Stimulated activated CD8-positive, alpha-beta memory T cell treated with anti-CD3 and anti-CD28 coated beads, Interleukin-4, amount 100 ng/mL, for 48 hours (primary cell): ENCODE results near the gene CLDND1.

Experiments used
- DNase-seq: peaks from one replicate; pipeline ENCODE4 v3.0.0-alpha.2; 2020

CLDND1 gene

GRCh38 chr3:98551236-98551635 lies 28.5 kb upstream of the CLDND1 start:
- no peak for DNase-seq

DNA sequence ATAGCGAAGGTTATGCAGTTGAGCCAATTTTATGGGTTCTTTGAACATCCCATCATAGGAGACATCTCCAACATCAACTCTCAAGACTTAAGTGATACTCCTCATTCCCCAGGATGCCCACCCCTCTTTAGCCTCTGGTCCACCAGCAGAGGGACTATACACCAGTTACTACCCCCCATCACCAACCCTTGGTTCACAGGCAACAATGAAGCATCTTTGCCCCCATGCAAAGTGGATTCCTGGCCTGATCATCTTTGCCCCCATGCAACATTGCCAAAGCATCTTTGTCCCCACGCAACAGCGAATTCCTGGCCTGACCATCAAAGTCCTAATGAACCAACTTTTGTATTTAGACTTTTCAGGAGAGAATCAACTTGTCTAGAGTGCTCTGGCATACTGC lies 28.1 kb upstream of the CLDND1 start:
- no peak for DNase-seq

DNA sequence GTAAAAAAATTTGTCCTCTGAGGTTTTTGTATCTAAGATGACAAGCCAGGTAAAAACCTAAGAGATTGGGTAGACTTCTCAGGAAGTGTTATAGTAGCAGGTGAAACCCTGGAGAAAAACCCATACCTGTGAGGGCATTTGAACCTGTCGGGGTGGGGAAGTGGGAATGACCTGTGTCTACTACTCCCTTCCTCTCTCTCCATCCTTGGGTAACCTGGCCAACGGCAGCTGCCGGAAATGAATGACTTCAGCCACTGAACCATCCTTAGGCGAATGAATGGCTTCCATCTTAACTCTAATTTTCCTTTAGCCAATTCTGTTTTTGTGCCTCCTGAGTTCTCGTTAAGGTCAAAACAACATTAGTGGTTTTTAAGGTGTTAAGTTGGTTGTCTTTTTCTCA lies 25.8 kb upstream of the CLDND1 start:
- DNase-seq: no peak

DNA sequence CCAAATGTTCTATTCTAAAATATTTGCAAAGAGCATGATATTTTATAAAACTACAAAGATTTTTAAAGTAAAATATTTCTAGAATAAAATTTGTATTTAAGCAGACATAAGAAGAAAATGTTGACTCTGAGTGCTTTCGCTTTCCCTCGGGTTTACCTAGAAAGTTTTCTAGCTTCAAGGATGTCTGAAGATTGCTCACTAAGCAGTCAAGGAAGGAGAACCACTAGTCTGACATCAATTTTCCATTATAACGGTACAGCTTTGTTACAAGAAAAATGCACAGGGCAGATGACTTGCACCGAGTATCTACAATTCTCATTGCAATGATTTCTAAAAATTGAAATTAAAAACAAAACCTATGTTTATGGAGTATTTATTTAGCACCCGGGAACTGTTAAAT lies 23.2 kb upstream of the CLDND1 start:
- no peak for DNase-seq

DNA sequence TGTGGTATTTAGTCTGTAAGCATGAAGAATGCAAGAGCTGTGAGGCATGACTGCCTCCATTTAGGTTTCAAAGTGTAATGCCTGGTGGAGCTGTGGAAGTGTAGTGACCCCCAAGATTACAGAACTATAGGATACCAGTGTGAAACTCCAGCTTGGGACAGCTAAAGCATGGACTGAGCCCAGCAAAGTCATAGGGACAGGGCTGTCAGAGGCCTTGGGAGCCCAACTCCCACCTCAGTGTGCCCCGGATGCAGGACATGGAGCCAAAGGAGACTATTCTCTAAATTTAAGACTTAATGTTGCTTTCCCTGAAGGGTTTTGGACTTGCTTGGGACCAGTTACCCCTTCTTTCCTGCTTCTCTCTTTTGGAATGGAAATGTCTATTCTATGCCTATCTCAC lies 19.9 kb upstream of the CLDND1 start:
- DNase-seq: no peak

GRCh38 chr3:98541695-98542094 lies 19.0 kb upstream of the CLDND1 start:
- no peak for DNase-seq

- no peak for DNase-seq
Measured at GRCh38 chr3:98540346-98540745, 17.6 kb upstream of the CLDND1 start.

- no peak for DNase-seq
Measured at GRCh38 chr3:98536456-98537017, 13.8 kb upstream of the CLDND1 start.

DNA sequence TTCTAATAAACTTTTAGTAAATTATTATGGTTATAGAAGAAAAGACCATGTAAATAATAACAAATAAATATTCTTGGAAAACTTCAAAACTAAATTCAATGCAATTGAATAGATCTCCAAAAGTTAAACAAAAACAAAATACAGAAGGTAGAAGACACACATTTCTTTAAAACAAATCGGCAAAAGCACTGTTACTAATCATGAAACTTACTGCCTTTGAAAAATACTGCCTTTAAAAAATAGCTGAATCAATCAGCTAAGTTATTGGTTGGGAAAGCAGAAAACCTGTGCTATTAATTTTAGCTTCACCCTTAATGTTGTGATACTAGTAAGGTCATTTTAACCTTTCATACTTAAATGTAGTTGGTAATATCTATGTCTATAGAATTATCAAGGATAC lies 12.0 kb upstream of the CLDND1 start:
- DNase-seq: no peak

- DNase-seq: no peak
Measured at GRCh38 chr3:98534168-98534567, 11.5 kb upstream of the CLDND1 start.

- DNase-seq: no peak
Measured at GRCh38 chr3:98532709-98533571, 10.2 kb upstream of the CLDND1 start.

GRCh38 chr3:98532275-98532637 lies 9.6 kb upstream of the CLDND1 start:
- no peak for DNase-seq

- no peak for DNase-seq
Measured at GRCh38 chr3:98531622-98532274, 9.0 kb upstream of the CLDND1 start, which contains the start of gene GPR15. Gene GPR15 (plus strand): TSS chr3:98531978. CDS start chr3:98532034, 56 bp downstream.

- DNase-seq: no peak
Measured at GRCh38 chr3:98530676-98531075, 8.0 kb upstream of the CLDND1 start.

DNA sequence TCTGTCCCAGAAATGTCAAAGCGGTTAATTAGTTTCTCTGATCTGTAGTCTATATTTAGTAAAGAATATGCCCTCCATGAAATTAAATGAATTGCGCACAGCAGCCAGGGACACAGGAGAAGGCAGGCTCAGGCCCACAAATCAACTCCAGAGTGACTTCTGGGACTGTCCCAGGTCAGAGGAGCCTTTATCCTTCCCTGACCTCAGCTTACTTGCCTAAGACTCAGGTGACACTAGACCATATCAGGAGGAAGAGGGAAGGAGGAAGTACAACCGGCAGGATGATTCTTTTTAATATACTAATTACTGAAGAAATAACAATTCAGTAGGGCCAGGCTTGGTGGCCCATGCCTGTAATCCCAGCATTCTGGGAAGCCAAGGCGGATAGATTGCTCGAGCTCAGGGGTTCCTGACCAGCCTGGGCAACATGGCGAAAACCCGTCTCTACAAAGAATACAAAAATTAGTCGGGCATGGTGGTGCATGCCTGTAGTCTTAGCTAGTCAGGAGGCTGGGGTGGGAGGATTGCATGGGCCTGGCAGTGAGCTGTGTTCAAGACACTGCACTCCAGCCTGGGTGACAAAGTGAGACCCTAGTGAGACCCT lies 7.3 kb upstream of the CLDND1 start:
- DNase-seq: no peak

- DNase-seq: no peak
Measured at GRCh38 chr3:98528474-98529346, 6.0 kb upstream of the CLDND1 start.

GRCh38 chr3:98525494-98525893 lies 2.8 kb upstream of the CLDND1 start:
- DNase-seq: no peak

GRCh38 chr3:98521897-98522543 lies 682 bp downstream of the CLDND1 start:
- DNase-seq: peak; percentile 70

- DNase-seq: no peak
Measured at GRCh38 chr3:98519351-98519750, 3.4 kb downstream of the CLDND1 start.

DNA sequence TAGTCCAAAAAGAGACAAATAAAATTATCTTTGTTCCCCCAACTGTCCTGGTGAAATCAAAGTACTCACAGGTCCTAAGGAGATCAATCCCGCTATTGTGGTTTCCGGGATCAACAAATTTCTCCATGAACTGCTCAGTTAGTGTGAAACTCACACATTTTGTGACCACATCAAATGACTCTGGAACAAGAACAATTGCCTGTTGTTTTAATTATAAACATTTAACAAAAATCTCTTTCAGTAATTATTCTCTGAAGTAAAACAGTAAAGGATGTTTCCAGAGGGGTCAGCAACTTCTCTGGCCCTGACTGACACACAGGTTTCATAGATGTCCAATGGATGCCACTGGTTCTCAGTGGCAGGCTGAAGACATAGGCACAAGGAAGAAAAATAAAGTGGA lies 3.9 kb downstream of the CLDND1 start:
- no peak for DNase-seq

DNA sequence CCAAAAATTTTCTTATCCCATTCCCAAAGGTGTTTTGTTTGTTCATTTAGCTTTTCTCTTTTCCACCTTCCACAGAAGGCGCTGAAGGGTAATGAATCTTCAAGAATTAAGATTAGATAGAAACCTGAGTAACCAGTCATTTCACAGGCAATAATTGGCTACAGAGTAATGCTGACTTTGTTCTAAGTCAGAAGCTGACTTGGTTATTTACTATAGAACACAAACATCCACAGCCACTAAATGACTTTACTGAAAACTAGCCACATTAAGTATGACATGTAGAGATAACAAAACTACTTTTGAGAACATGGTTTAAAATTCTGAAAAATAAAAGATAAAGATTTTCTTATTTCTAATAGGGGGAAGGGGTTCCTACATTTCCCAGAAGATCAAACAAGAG lies 7.8 kb downstream of the CLDND1 start:
- DNase-seq: no peak

DNA sequence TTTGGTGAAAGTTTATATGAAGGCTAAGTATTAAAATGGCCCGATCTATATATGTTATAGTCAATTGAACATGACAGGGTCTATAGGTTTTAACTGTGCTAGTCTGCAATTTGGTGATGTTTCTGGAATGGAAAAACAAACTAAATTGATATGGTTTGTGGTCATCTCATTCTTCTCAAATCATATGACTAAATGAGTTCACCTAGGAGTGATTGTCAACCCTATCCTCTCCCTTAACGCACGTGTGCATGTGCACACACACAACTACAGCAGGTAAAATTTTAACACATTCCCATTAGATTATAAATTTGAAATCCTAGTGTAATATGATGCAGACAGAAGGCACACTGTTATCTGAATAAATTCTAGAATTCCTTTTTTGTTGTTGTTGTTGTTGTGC lies 9.0 kb downstream of the CLDND1 start:
- DNase-seq: no peak
